Gastroesophageal sphincter (tissue), 4 donors: ENCODE results near the gene PSMA1. TPM values are rescaled to one million over a fixed set of nuclear protein-coding genes. Genes with fewer than 3 reads are reported as not detected.
"Not testable (repeated sequence)": the region's sequence is repeated elsewhere in the genome, so short reads cannot be mapped to it uniquely, and the experiment has no call there.

Source experiments
- ATAC-seq: fragments of 150-250 bp; one replicate; pipeline ENCODE4 v1.9.1; 2016; ENCODE audit warnings: mild to moderate bottlenecking, moderate library complexity
- H3K27ac ChIP-seq, 4 donors: fragments of 200-600 bp; sonication (generic) in 3 of 4; 1 replicate in 3 of 4; 2 replicates in 1 of 4; pipeline ENCODE4 v1.5.1; 2016 to 2019
- H3K27me3 ChIP-seq: fragments of 200-600 bp; sonication (generic); one replicate; pipeline ENCODE4 v1.5.1; 2019
- H3K36me3 ChIP-seq, 2 donors: fragments of 200-600 bp; sonication (generic); one replicate each; pipeline ENCODE4 v1.5.1; 2019; ENCODE audit warnings: control low read depth in 1 of 2
- H3K4me1 ChIP-seq, 3 donors: fragments of 200-600 bp; sonication (generic); 1 replicate in 2 of 3; 2 replicates in 1 of 3; pipeline ENCODE4 v1.5.1; 2016 to 2019; ENCODE audit warnings: control low read depth in 2 of 3
- H3K4me3 ChIP-seq, 2 donors: fragments of 200-600 bp; sonication (generic); one replicate each; pipeline ENCODE4 v1.5.1; 2019; ENCODE audit warnings: mild to moderate bottlenecking in 1 of 2, moderate library complexity in 1 of 2
- H3K9me3 ChIP-seq, 3 donors: fragments of 200-600 bp; sonication (generic); one replicate each; pipeline ENCODE4 v1.5.1; 2017 to 2019; ENCODE audit warnings: control low read depth in 2 of 3
- EP300 ChIP-seq: sonication (generic); formaldehyde crosslinking; IDR thresholded peaks from one replicate; pipeline ENCODE4 v1.6.1; 2017; ENCODE audit warnings: antibody characterized with exemption, mild to moderate bottlenecking
- POLR2A ChIP-seq, 2 donors: fragments of 450-650 bp; IDR thresholded peaks; one replicate each; pipeline ENCODE4 v1.6.1; 2017; ENCODE audit warnings: antibody characterized with exemption in 2 of 2, mild to moderate bottlenecking in 2 of 2, moderate library complexity in 1 of 2
- POLR2AphosphoS5 ChIP-seq: sonication (generic); formaldehyde crosslinking; IDR thresholded peaks from one replicate; pipeline ENCODE4 v1.6.1; 2017; ENCODE audit warnings: antibody characterized with exemption
- WGBS, 2 donors: methylation state at CpG; one replicate each; pipeline ENCODE4 v1.1.5; 2018; ENCODE audit warnings: low coverage in 1 of 2; 5-methylcytosine and 5-hydroxymethylcytosine counted together
- total RNA-seq, 4 donors: library from RNA; depleted of rRNA; stranded (reverse); fragments of >200 nt; gene quantifications; one replicate each; pipeline ENCODE4 v1.1.0, GENCODE V29; 2016
- TF ChIP-seq, protein P1 (sequence below), 4 experiments: fragments of 200-600 bp in 2 of 4; fragments of 450-650 bp in 2 of 4; sonication (generic) in 1 of 4; IDR thresholded peaks; one replicate each; pipeline ENCODE4 v1.5.1; 2017 to 2019; ENCODE audit warnings: antibody characterized with exemption in 4 of 4, mild to moderate bottlenecking in 2 of 4, moderate library complexity in 2 of 4

PSMA1 gene
- total RNA-seq = 100 to 1,000 TPM in 2 of 4 donors, 10 to 100 TPM in 2; 84.7 to 135 (median 106) TPM

DNA sequence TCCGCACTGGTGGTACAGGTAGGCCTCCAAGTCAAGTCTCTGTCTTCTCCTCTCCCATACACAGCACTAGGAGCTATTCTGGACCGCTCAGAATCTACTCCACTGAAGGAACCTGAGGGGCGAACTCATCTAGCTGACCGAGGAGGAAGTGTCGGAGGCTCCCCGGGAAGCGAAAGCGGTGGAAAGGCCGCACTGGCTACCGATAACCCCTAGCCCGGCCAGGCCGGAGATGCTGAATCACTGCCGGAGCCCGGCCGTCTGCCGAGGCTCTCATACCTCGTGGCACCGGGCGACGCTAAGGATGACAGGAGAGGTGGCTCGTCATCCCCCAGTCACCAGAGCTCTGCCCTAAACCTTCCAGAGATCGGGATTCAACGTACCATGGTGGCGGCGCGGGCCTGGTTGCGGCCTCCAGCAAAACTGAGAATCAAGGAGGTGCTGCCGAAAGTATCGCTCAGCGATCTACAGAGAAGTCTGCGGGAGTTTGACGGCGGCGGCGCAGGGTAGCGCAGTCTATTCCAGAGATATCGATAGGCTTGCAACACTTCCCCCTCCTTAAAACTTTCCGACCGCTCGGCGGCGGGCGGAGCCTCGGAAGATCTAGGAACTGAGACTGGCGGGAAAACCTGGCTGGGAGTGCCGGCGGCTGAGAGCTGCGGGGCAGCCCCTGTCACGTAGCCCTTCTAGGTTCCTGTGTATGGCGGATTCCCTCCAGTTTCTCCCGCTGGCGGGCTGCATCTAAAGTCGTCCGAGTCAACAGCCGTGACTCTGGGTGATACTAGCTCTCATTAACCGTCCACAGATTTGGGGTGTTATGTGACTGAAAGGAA lies at the start of gene PSMA1:
TSS of gene PSMA1 (minus strand) at position 470 of the 830 bp plus-strand sequence. CDS start at position 383, 87 bp downstream.
- Histone ChIP-seq H3K27me3 (no peaks in the 10 kb centered on the region), H3K27ac (peak within 1 kb of the TSS; percentile 39 to 89 (median 84)), H3K4me3 (peak within 1 kb of the TSS; percentile 62 to 80), H3K4me1 (peaks cover 5 to 27% (median 6%) of the 10 kb centered on the region in 3 donors), H3K36me3 (peaks cover 0 to 34% of the 10 kb centered on the region in 2 donors), H3K9me3 (no peaks in the 10 kb centered on the region)
- WGBS, 2 donors = 0% methylated on average over 2 to 3 of the region's 56 CpGs
- TF ChIP-seq POLR2AphosphoS5 = peak; percentile 72
- TF ChIP-seq POLR2A (IDR thresholded peaks at IDR 0.05) = peak in 1 of 2 donors; percentile 35
- no peak for TF ChIP-seq EP300
- TF ChIP-seq, protein P1, sequence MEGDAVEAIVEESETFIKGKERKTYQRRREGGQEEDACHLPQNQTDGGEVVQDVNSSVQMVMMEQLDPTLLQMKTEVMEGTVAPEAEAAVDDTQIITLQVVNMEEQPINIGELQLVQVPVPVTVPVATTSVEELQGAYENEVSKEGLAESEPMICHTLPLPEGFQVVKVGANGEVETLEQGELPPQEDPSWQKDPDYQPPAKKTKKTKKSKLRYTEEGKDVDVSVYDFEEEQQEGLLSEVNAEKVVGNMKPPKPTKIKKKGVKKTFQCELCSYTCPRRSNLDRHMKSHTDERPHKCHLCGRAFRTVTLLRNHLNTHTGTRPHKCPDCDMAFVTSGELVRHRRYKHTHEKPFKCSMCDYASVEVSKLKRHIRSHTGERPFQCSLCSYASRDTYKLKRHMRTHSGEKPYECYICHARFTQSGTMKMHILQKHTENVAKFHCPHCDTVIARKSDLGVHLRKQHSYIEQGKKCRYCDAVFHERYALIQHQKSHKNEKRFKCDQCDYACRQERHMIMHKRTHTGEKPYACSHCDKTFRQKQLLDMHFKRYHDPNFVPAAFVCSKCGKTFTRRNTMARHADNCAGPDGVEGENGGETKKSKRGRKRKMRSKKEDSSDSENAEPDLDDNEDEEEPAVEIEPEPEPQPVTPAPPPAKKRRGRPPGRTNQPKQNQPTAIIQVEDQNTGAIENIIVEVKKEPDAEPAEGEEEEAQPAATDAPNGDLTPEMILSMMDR (IDR thresholded peaks at IDR 0.05) = peak in 3 of 4 experiments; percentile 56 to 86 (median 74)
- ATAC-seq = peak; percentile 98

DNA sequence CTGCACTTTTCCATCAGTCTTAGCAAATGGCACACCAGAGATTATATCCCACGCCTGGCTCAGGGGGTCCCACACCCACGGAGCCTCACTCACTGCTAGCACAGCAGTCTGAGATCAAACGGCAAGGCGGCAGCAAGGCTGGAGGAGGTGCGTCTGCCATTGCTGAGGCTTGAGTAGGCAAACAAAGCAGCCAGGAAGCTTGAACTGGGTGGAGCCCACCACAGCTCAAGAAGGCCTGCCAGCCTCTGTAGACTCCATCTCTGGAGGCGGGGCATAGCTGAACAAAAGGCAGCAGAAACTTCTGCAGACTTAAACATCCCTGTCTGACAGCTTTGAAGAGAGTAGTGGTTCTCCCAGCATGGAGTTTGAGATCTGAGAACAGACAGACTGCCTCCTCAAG lies 49.3 kb upstream of the PSMA1 start:
- H3K27ac ChIP-seq = not testable (repeated sequence)

DNA sequence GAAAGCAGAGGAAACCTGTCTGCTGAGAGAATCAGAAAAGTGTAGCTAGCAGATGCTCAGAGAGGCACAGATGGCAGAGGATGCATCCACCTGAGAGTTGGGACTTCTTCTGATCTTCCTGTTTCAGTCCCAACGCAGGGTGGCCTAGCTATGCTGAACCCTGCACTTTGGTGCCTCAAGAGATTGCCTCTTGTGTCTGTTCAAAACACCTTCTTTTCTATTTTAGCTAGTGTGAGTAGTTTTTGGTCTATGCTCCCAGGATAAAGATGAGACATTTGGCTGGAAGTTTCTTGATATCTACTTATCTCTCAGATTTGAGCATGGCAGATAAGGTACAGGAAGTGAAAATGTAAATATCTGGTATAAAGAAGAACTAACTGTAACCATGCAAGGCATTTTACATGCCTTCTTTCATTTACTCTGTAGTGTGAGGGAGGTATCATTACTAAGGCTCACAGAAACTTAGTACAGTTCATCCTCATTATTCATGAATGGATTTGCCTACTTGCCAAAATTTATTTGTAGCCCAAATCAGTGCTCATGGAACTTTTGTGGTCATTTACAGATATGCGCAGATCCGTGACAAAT lies 47.0 kb upstream of the PSMA1 start:
- no peak overlapping the region for H3K4me3 ChIP-seq
- no peaks in the 10 kb centered on the region for H3K9me3 ChIP-seq
- no peak for ATAC-seq
- TF ChIP-seq EP300 (no peak), POLR2AphosphoS5 (no peak), POLR2A (IDR thresholded peaks at IDR 0.05) (no peak)
- TF ChIP-seq, protein P1 (IDR thresholded peaks at IDR 0.05) = no peak
- WGBS, 2 donors = 87 to 100% methylated on average over 3 of the region's 3 CpGs
- no peaks in the 10 kb centered on the region for H3K36me3 ChIP-seq
- no peaks in the 10 kb centered on the region for H3K27me3 ChIP-seq
- no peaks in the 10 kb centered on the region for H3K4me1 ChIP-seq
- H3K27ac ChIP-seq = no peak overlapping the region

More for the DNA sequence above, 49.3 kb upstream of the PSMA1 start:
- H3K4me1 ChIP-seq, H3K27me3 ChIP-seq, H3K4me3 ChIP-seq, H3K36me3 ChIP-seq, H3K9me3 ChIP-seq, ATAC-seq: not testable (repeated sequence)
- no CpG with 5 or more reads among the region's 6 CpGs for WGBS, 2 donors

DNA sequence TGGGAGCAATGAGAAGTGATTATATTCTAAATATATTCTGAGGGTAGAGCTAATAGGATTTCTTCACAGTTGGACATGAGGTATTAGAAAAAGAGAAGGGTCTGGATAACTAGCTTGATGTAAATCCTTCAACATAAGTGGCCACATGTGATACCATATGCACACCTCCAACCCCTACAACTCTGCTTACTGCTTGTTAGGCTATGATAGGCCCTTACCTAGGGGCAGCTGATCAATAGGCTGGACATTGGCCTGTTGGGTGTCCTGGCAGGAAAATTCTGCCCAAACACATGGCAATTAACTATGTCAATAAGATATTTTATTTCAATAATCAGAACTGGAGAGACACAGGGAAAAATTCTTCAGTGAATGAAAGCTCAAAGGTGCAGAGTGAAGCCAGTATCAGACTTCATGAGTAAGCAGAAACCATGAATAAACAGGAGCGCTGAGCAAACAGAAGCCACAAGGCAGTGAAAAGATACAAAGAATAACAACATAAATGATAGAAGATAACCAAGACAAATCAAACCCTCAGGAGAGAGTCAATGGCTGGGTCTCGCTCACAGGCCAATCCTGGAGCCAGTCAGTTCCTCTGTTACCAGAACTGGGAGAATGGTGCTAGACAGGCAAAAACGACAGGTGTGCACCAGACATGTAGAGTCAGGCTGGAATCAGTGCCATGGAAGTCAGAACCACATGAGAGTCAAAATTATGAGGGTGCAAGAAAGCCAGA lies 46.3 kb upstream of the PSMA1 start:
- TF ChIP-seq EP300 = no peak
- TF ChIP-seq POLR2AphosphoS5 = no peak
- TF ChIP-seq, protein P1 (IDR thresholded peaks at IDR 0.05) = no peak
- TF ChIP-seq POLR2A (IDR thresholded peaks at IDR 0.05) = no peak
- no peaks in the 10 kb centered on the region for H3K9me3 ChIP-seq
- 70 to 93% methylated on average over 2 to 3 of the region's 3 CpGs for WGBS, 2 donors
- no peak overlapping the region for H3K27ac ChIP-seq
- no peak for ATAC-seq
- no peaks in the 10 kb centered on the region for H3K36me3 ChIP-seq
- H3K4me1 ChIP-seq = no peaks in the 10 kb centered on the region
- H3K4me3 ChIP-seq = no peak overlapping the region
- H3K27me3 ChIP-seq = no peaks in the 10 kb centered on the region

DNA sequence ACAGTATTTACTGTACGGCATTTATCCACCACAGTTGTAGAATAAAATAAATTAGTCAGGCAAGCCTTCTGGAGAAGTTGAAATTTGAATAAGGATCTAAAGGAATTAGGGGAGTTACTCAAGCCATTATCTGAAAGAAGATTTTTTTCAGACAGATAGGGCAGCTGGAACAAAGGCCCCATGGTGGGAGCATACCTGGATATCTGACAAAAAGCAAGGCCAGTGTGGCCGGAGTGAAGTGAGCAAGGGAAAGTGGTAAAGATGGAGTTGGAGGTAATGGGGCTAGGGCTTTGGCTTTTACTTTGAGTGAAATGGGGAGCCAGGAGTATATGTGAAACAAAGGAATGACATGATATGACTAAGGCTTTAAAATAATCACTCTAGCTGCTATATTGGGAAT lies 45.7 kb upstream of the PSMA1 start:
- TF ChIP-seq POLR2A (IDR thresholded peaks at IDR 0.05) (no peak), POLR2AphosphoS5 (no peak), EP300 (no peak)
- TF ChIP-seq, protein P1 (IDR thresholded peaks at IDR 0.05) = no peak

More for the DNA sequence above, 45.7 kb upstream of the PSMA1 start:
- Histone ChIP-seq H3K36me3 (no peaks in the 10 kb centered on the region), H3K27me3 (no peaks in the 10 kb centered on the region), H3K4me3 (no peak overlapping the region), H3K4me1 (no peaks in the 10 kb centered on the region), H3K27ac (no peak overlapping the region), H3K9me3 (no peaks in the 10 kb centered on the region)
- no peak for ATAC-seq
- WGBS, 2 donors = 95 to 96% methylated on average over 2 of the region's 2 CpGs
